RPMI7951 (cell line): Measurements from ENCODE around the gene LYRM7. TPM values are rescaled to one million over a fixed set of nuclear protein-coding genes. Genes with fewer than 3 reads are reported as not detected.
A peak's percentile ranks its signal among the peaks of the same experiment; 100 is the strongest.
"Not testable (repeated sequence)": the region's sequence is repeated elsewhere in the genome, so short reads cannot be mapped to it uniquely, and the experiment has no call there.

ENCODE experiments used
- DNase-seq: peaks from one replicate; pipeline ENCODE4 v3.0.0-alpha.2; 2012; ENCODE audit warnings: low read depth
- total RNA-seq: library from RNA; depleted of rRNA; stranded (reverse); fragments of >200 nt; shearing (Covaris generic); gene quantifications from 2 replicates; pipeline ENCODE4 v1.2.3, GENCODE V29; 2014

LYRM7 gene
- total RNA-seq, 1 experiment from 2014 or later = 10.1 TPM

GRCh38 chr5:131221008-131221703 is 50.4 kb downstream of the LYRM7 start:
- no peak for DNase-seq

GRCh38 chr5:131221888-131222287 is 51.1 kb downstream of the LYRM7 start:
- peak; percentile 4 for DNase-seq

GRCh38 chr5:131222731-131223130 is 52.0 kb downstream of the LYRM7 start:
- no peak for DNase-seq

- no peak for DNase-seq
Observed at GRCh38 chr5:131223751-131224386, 53.1 kb downstream of the LYRM7 start.

- no peak for DNase-seq
Observed at GRCh38 chr5:131224387-131225201, 53.9 kb downstream of the LYRM7 start.

GRCh38 chr5:131225282-131225974 is 54.7 kb downstream of the LYRM7 start:
- DNase-seq = no peak

- no peak for DNase-seq
Observed at GRCh38 chr5:131226899-131227298, 56.2 kb downstream of the LYRM7 start.

GRCh38 chr5:131228646-131229045 is 57.9 kb downstream of the LYRM7 start:
- no peak for DNase-seq

GRCh38 chr5:131229623-131230022 is 58.9 kb downstream of the LYRM7 start:
- DNase-seq = no peak

GRCh38 chr5:131230406-131230805 is 59.7 kb downstream of the LYRM7 start:
- peak; percentile 4 for DNase-seq

- DNase-seq = no peak
Observed at GRCh38 chr5:131239686-131240085, 68.9 kb downstream of the LYRM7 start.

GRCh38 chr5:131242728-131243255 is 72.0 kb downstream of the LYRM7 start:
- peak; percentile 71 for DNase-seq

- DNase-seq = no peak
Observed at GRCh38 chr5:131245312-131245711, 74.6 kb downstream of the LYRM7 start.

- DNase-seq = no peak
Observed at GRCh38 chr5:131245948-131246347, 75.2 kb downstream of the LYRM7 start.

GRCh38 chr5:131246504-131246903 is 75.8 kb downstream of the LYRM7 start:
- DNase-seq = no peak

- DNase-seq = no peak
Observed at GRCh38 chr5:131250751-131251475, 80.2 kb downstream of the LYRM7 start.

- DNase-seq = no peak
Observed at GRCh38 chr5:131252824-131253171, 82.1 kb downstream of the LYRM7 start.

GRCh38 chr5:131254025-131254424 is 83.3 kb downstream of the LYRM7 start:
- not testable (repeated sequence) for DNase-seq

GRCh38 chr5:131254741-131255140 is 84.0 kb downstream of the LYRM7 start:
- no peak for DNase-seq
